GM23338 (cell line): Measurements from ENCODE around the gene SPRING1. TPM values are rescaled to one million over a fixed set of nuclear protein-coding genes. Genes with fewer than 3 reads are reported as not detected.

ENCODE experiments used
- ATAC-seq: fragments of 200-7000 bp; cut with Tn5 transposase; 3 replicates; pipeline ENCODE4 v1.9.1; 2020
- DNase-seq: peaks from one replicate; pipeline ENCODE4 v3.0.0-alpha.2; 2015; ENCODE audit warnings: low spot score
- H2AFZ ChIP-seq: fragments of 200-600 bp; sonication (generic); 2 replicates; pipeline ENCODE4 v1.8.0; 2016; ENCODE audit warnings: antibody characterized with exemption, mild to moderate bottlenecking, moderate library complexity
- H3F3A ChIP-seq: fragments of 200-600 bp; sonication (generic); replicated peaks from 2 replicates; pipeline ENCODE4 v1.8.0; 2017; ENCODE audit warnings: antibody characterized with exemption, mixed run types, low read depth
- H3K27ac ChIP-seq: fragments of 200-600 bp; sonication (generic); 2 replicates; pipeline ENCODE4 v1.6.1; 2016; ENCODE audit warnings: low read depth
- H3K27me3 ChIP-seq: fragments of 200-600 bp; sonication (generic); 2 replicates; pipeline ENCODE4 v1.8.0; 2016; ENCODE audit warnings: mild to moderate bottlenecking, mixed run types, moderate library complexity; ENCODE audit not compliant: insufficient read depth
- H3K36me3 ChIP-seq: fragments of 200-600 bp; sonication (generic); 2 replicates; pipeline ENCODE4 v1.8.0; 2016; ENCODE audit warnings: mild to moderate bottlenecking; ENCODE audit not compliant: insufficient read depth
- H3K4me1 ChIP-seq: fragments of 200-600 bp; sonication (generic); 2 replicates; pipeline ENCODE4 v1.8.0; 2016; ENCODE audit warnings: mild to moderate bottlenecking, moderate library complexity; ENCODE audit not compliant: insufficient read depth
- H3K4me2 ChIP-seq: fragments of 200-600 bp; sonication (generic); 2 replicates; pipeline ENCODE4 v1.7.1; 2017; ENCODE audit warnings: mixed run types
- H3K4me3 ChIP-seq: fragments of 200-600 bp; sonication (generic); 2 replicates; pipeline ENCODE4 v1.6.1; 2016; ENCODE audit warnings: mixed run types
- H3K79me2 ChIP-seq: fragments of 200-600 bp; sonication (generic); replicated peaks from 2 replicates; pipeline ENCODE4 v1.8.0; 2017; ENCODE audit warnings: mild to moderate bottlenecking; ENCODE audit not compliant: insufficient read depth
- H3K9me2 ChIP-seq: fragments of 200-600 bp; sonication (generic); 2 replicates; pipeline ENCODE4 v1.8.0; 2017; ENCODE audit not compliant: insufficient read depth
- H4K20me1 ChIP-seq: fragments of 200-600 bp; sonication (generic); replicated peaks from 2 replicates; pipeline ENCODE4 v1.8.0; 2017; ENCODE audit warnings: mild to moderate bottlenecking; ENCODE audit not compliant: insufficient read depth
- H3K27ac Mint-ChIP-seq: 2 replicates; pipeline ENCODE4 v1.8.0; 2020; ENCODE audit warnings: inconsistent platforms, mild to moderate bottlenecking, moderate library complexity, mixed read lengths
- H3K27me3 Mint-ChIP-seq: 3 replicates; pipeline ENCODE4 v1.8.0; 2022; ENCODE audit warnings: low read depth, mild to moderate bottlenecking, moderate library complexity, mixed read lengths, inconsistent platforms; ENCODE audit not compliant: insufficient read depth, poor library complexity
- H3K36me3 Mint-ChIP-seq: 3 replicates; pipeline ENCODE4 v1.8.0; 2021; ENCODE audit warnings: low read depth, mild to moderate bottlenecking, inconsistent platforms, moderate library complexity, mixed read lengths
- H3K4me1 Mint-ChIP-seq: 3 replicates; pipeline ENCODE4 v1.8.0; 2020; ENCODE audit warnings: mild to moderate bottlenecking, inconsistent platforms, mixed read lengths
- H3K4me3 Mint-ChIP-seq: 3 replicates; pipeline ENCODE4 v1.8.0; 2021; ENCODE audit warnings: moderate library complexity, mild to moderate bottlenecking, inconsistent platforms, mixed read lengths
- H3K9me3 Mint-ChIP-seq: 3 replicates; pipeline ENCODE4 v1.8.0; 2020; ENCODE audit warnings: moderate library complexity, mild to moderate bottlenecking, inconsistent platforms, mixed read lengths
- CREB1 ChIP-seq: fragments of 250-450 bp; sonication (Bioruptor Pico); IDR thresholded peaks from 2 replicates; pipeline ENCODE4 v1.5.0; 2020; ENCODE audit warnings: low read depth, mild to moderate bottlenecking, moderate library complexity
- ETS1 ChIP-seq: IDR thresholded peaks from 2 replicates; pipeline ENCODE4 v1.6.1; 2016; ENCODE audit warnings: antibody characterized with exemption
- JUNB ChIP-seq: IDR thresholded peaks from one replicate; pipeline ENCODE4 v1.6.1; 2016; ENCODE audit warnings: antibody characterized with exemption; ENCODE audit not compliant: unreplicated experiment
- NANOG ChIP-seq: IDR thresholded peaks from 2 replicates; pipeline ENCODE4 v1.6.1; 2016; ENCODE audit warnings: antibody characterized with exemption, borderline replicate concordance
- POLR2AphosphoS5 ChIP-seq: IDR thresholded peaks from 2 replicates; pipeline ENCODE4 v1.6.1; 2016; ENCODE audit warnings: antibody characterized with exemption, low read depth
- REST ChIP-seq: IDR thresholded peaks from one replicate; pipeline ENCODE4 v1.6.1; 2018; ENCODE audit warnings: antibody characterized with exemption; ENCODE audit not compliant: unreplicated experiment
- STAT1 ChIP-seq: IDR thresholded peaks from one replicate; pipeline ENCODE4 v1.6.1; 2016; ENCODE audit warnings: antibody characterized with exemption; ENCODE audit not compliant: unreplicated experiment
- polyA plus RNA-seq: library from polyadenylated mRNA; unstranded; fragments of >200 nt; fragmentation: Nextera tagmentation; extraction: Ambion mirVana; gene quantifications from 2 replicates; pipeline ENCODE4 v1.2.1, GENCODE V29; 2016
- total RNA-seq: library from RNA; depleted of rRNA; stranded (reverse); fragments of >200 nt; shearing (Covaris generic); gene quantifications from 2 replicates; pipeline ENCODE4 v1.2.3, GENCODE V29; 2014
- TF ChIP-seq, protein P1 (sequence below), 2 experiments: fragments of 200-600 bp in 1 of 2; sonication (generic) in 1 of 2; conservative IDR thresholded peaks; 2 replicates each; pipeline versions ENCODE4 v1.5.1 to v1.6.1; 2016 to 2017; ENCODE audit warnings: antibody characterized with exemption in 2 of 2, low read depth in 2 of 2, mild to moderate bottlenecking in 2 of 2, moderate library complexity in 1 of 2
- TF ChIP-seq, protein P2 (sequence below): fragments of 250-450 bp; sonication (Bioruptor Pico); IDR thresholded peaks from 2 replicates; pipeline ENCODE4 v1.5.0; 2020; ENCODE audit warnings: mild to moderate bottlenecking, moderate library complexity

The SPRING1 gene
- total and polyA plus RNA-seq, 2 experiments from 2014 or later = 8.2 to 57.1 TPM

GRCh38 chr12:116749884-116750283, 12.0 kb upstream of the SPRING1 start (continued):
- TF ChIP-seq, protein P1, sequence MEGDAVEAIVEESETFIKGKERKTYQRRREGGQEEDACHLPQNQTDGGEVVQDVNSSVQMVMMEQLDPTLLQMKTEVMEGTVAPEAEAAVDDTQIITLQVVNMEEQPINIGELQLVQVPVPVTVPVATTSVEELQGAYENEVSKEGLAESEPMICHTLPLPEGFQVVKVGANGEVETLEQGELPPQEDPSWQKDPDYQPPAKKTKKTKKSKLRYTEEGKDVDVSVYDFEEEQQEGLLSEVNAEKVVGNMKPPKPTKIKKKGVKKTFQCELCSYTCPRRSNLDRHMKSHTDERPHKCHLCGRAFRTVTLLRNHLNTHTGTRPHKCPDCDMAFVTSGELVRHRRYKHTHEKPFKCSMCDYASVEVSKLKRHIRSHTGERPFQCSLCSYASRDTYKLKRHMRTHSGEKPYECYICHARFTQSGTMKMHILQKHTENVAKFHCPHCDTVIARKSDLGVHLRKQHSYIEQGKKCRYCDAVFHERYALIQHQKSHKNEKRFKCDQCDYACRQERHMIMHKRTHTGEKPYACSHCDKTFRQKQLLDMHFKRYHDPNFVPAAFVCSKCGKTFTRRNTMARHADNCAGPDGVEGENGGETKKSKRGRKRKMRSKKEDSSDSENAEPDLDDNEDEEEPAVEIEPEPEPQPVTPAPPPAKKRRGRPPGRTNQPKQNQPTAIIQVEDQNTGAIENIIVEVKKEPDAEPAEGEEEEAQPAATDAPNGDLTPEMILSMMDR (conservative IDR thresholded peaks at IDR 0.05; ENCODE audit: low read depth in 2 of 2) = no peak

GRCh38 chr12:116745554-116745953, 7.7 kb upstream of the SPRING1 start:
- Histone ChIP-seq H3K4me1 (no peaks in the 10 kb centered on the region), H3K36me3 (no peaks in the 10 kb centered on the region; the same call in 1 of the 2 replicates)
- H3K27me3 Mint-ChIP-seq = peaks cover 1% of the 10 kb centered on the region

More at GRCh38 chr12:116745554-116745953, 7.7 kb upstream of the SPRING1 start:
- DNase-seq (no peak), ATAC-seq (no peak)
- no peak overlapping the region for H3K4me3 Mint-ChIP-seq
- no peak overlapping the region for H2AFZ ChIP-seq
- no peaks in the 10 kb centered on the region for H3F3A ChIP-seq
- H3K4me2 ChIP-seq = no peak overlapping the region
- no peaks in the 10 kb centered on the region for H3K79me2 ChIP-seq
- H3K9me2 ChIP-seq = no peaks in the 10 kb centered on the region
- no peak overlapping the region for H3K27ac Mint-ChIP-seq
- TF ChIP-seq REST (no peak), STAT1 (no peak), CREB1 (CRISPR knock-in tag) (no peak), JUNB (no peak), NANOG (no peak), POLR2AphosphoS5 (no peak), ETS1 (no peak)
- TF ChIP-seq, protein P2, sequence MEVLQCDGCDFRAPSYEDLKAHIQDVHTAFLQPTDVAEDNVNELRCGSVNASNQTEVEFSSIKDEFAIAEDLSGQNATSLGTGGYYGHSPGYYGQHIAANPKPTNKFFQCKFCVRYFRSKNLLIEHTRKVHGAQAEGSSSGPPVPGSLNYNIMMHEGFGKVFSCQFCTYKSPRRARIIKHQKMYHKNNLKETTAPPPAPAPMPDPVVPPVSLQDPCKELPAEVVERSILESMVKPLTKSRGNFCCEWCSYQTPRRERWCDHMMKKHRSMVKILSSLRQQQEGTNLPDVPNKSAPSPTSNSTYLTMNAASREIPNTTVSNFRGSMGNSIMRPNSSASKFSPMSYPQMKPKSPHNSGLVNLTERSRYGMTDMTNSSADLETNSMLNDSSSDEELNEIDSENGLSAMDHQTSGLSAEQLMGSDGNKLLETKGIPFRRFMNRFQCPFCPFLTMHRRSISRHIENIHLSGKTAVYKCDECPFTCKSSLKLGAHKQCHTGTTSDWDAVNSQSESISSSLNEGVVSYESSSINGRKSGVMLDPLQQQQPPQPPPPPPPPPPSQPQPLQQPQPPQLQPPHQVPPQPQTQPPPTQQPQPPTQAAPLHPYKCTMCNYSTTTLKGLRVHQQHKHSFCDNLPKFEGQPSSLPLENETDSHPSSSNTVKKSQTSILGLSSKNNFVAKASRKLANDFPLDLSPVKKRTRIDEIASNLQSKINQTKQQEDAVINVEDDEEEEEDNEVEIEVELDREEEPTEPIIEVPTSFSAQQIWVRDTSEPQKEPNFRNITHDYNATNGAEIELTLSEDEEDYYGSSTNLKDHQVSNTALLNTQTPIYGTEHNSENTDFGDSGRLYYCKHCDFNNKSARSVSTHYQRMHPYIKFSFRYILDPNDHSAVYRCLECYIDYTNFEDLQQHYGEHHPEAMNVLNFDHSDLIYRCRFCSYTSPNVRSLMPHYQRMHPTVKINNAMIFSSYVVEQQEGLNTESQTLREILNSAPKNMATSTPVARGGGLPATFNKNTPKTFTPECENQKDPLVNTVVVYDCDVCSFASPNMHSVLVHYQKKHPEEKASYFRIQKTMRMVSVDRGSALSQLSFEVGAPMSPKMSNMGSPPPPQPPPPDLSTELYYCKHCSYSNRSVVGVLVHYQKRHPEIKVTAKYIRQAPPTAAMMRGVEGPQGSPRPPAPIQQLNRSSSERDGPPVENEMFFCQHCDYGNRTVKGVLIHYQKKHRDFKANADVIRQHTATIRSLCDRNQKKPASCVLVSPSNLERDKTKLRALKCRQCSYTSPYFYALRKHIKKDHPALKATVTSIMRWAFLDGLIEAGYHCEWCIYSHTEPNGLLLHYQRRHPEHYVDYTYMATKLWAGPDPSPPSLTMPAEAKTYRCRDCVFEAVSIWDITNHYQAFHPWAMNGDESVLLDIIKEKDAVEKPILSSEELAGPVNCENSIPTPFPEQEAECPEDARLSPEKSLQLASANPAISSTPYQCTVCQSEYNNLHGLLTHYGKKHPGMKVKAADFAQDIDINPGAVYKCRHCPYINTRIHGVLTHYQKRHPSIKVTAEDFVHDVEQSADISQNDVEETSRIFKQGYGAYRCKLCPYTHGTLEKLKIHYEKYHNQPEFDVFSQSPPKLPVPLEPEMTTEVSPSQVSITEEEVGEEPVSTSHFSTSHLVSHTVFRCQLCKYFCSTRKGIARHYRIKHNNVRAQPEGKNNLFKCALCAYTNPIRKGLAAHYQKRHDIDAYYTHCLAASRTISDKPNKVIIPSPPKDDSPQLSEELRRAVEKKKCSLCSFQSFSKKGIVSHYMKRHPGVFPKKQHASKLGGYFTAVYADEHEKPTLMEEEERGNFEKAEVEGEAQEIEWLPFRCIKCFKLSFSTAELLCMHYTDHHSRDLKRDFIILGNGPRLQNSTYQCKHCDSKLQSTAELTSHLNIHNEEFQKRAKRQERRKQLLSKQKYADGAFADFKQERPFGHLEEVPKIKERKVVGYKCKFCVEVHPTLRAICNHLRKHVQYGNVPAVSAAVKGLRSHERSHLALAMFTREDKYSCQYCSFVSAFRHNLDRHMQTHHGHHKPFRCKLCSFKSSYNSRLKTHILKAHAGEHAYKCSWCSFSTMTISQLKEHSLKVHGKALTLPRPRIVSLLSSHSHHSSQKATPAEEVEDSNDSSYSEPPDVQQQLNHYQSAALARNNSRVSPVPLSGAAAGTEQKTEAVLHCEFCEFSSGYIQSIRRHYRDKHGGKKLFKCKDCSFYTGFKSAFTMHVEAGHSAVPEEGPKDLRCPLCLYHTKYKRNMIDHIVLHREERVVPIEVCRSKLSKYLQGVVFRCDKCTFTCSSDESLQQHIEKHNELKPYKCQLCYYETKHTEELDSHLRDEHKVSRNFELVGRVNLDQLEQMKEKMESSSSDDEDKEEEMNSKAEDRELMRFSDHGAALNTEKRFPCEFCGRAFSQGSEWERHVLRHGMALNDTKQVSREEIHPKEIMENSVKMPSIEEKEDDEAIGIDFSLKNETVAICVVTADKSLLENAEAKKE = no peak
- no peak overlapping the region for H3K27ac ChIP-seq
- no peak overlapping the region for H3K4me3 ChIP-seq
- H3K4me1 Mint-ChIP-seq = no peaks in the 10 kb centered on the region
- peaks cover 6% of the 10 kb centered on the region for H4K20me1 ChIP-seq
- peaks cover 25% of the 10 kb centered on the region for H3K36me3 Mint-ChIP-seq
- H3K27me3 ChIP-seq = no peaks in the 10 kb centered on the region
- no peaks in the 10 kb centered on the region for H3K9me3 Mint-ChIP-seq
